ENCODE results near the gene ELP2.

ELP2 gene

GRCh38 chr18:36169938-36170337, 40.2 kb downstream of the ELP2 start:
- no peak overlapping the region for H3K4me3 ChIP-seq (ENCODE audit: low read depth, low read length)

GRCh38 chr18:36175481-36175880, 45.8 kb downstream of the ELP2 start:
- H3K4me3 ChIP-seq (ENCODE audit: low read depth, low read length): no peak overlapping the region
- TF ChIP-seq CTCF (IDR thresholded peaks at IDR 0.05; ENCODE audit: borderline replicate concordance, insufficient read depth, low read depth, low read length): no peak

More at GRCh38 chr18:36169938-36170337, 40.2 kb downstream of the ELP2 start:
- no peak for TF ChIP-seq CTCF (IDR thresholded peaks at IDR 0.05; ENCODE audit: borderline replicate concordance, insufficient read depth, low read depth, low read length)

- H3K4me3 ChIP-seq (ENCODE audit: low read depth, low read length): no peak overlapping the region
- TF ChIP-seq CTCF (IDR thresholded peaks at IDR 0.05; ENCODE audit: borderline replicate concordance, insufficient read depth, low read depth, low read length): no peak
These were observed 46.5 kb downstream of the ELP2 start for GRCh38 chr18:36176177-36176584.

- H3K4me3 ChIP-seq (ENCODE audit: low read depth, low read length): no peak overlapping the region
- no peak for TF ChIP-seq CTCF (IDR thresholded peaks at IDR 0.05; ENCODE audit: borderline replicate concordance, insufficient read depth, low read depth, low read length)
These were observed 47.0 kb downstream of the ELP2 start for GRCh38 chr18:36176711-36177110.

GRCh38 chr18:36177913-36178312, 48.2 kb downstream of the ELP2 start:
- H3K4me3 ChIP-seq (ENCODE audit: low read depth, low read length): no peak overlapping the region
- no peak for TF ChIP-seq CTCF (IDR thresholded peaks at IDR 0.05; ENCODE audit: borderline replicate concordance, insufficient read depth, low read depth, low read length)

GRCh38 chr18:36179562-36180355, 50.1 kb downstream of the ELP2 start:
- no peak for TF ChIP-seq CTCF (IDR thresholded peaks at IDR 0.05; ENCODE audit: borderline replicate concordance, insufficient read depth, low read depth, low read length)
- no peak overlapping the region for H3K4me3 ChIP-seq (ENCODE audit: low read depth, low read length)

- no peak for TF ChIP-seq CTCF (IDR thresholded peaks at IDR 0.05; ENCODE audit: borderline replicate concordance, insufficient read depth, low read depth, low read length)
- no peak overlapping the region for H3K4me3 ChIP-seq (ENCODE audit: low read depth, low read length)
These were observed 51.7 kb downstream of the ELP2 start for GRCh38 chr18:36181441-36181840.

All from GM12875 (cell line).